ENCODE results near the gene OR8D1.

- TF ChIP-seq POLR2A (IDR thresholded peaks at IDR 0.05; ENCODE audit: low read depth) (no peak), EP300 (IDR thresholded peaks at IDR 0.05) (no peak)
Observed at GRCh38 chr11:124327775-124328174, 14.0 kb upstream of the OR8D1 start.

Data from esophagus muscularis mucosa (tissue), 2 donors.